Esophagus (tissue), 2 donors: Measurements from ENCODE around the gene GRK6. TPM values are rescaled to one million over a fixed set of nuclear protein-coding genes. Genes with fewer than 3 reads are reported as not detected.

Experiments
- H3K27ac ChIP-seq, 2 donors: one replicate each; pipeline ENCODE4 v1.5.1; 2013; ENCODE audit warnings: low read depth in 2 of 2, mild to moderate bottlenecking in 2 of 2, inconsistent platforms in 1 of 2, low read length in 1 of 2, moderate library complexity in 1 of 2
- H3K27me3 ChIP-seq, 2 donors: one replicate each; pipeline ENCODE4 v1.6.1; 2013; ENCODE audit warnings: low read length in 2 of 2, control low read depth in 1 of 2, mild to moderate bottlenecking in 1 of 2; ENCODE audit not compliant: insufficient read depth in 2 of 2, control insufficient read depth in 1 of 2
- H3K36me3 ChIP-seq, 2 donors: one replicate each; pipeline ENCODE4 v1.6.1; 2013; ENCODE audit warnings: low read length in 1 of 2; ENCODE audit not compliant: control insufficient read depth in 2 of 2, insufficient read depth in 2 of 2
- H3K4me1 ChIP-seq, 2 donors: one replicate each; pipeline ENCODE4 v1.6.1; 2013; ENCODE audit warnings: low read length in 1 of 2; ENCODE audit not compliant: control insufficient read depth in 2 of 2, insufficient read depth in 2 of 2
- H3K4me3 ChIP-seq, 2 donors: one replicate each; pipeline ENCODE4 v1.5.1; 2013; ENCODE audit warnings: low read length in 2 of 2, mild to moderate bottlenecking in 2 of 2, low read depth in 1 of 2, moderate library complexity in 1 of 2
- H3K9me3 ChIP-seq, 2 donors: one replicate each; pipeline ENCODE4 v1.6.1; 2013; ENCODE audit warnings: mild to moderate bottlenecking in 2 of 2, low read depth in 1 of 2, low read length in 1 of 2, moderate library complexity in 1 of 2; ENCODE audit not compliant: control insufficient read depth in 2 of 2, insufficient read depth in 1 of 2
- WGBS, 2 donors: extraction: QIAGEN DNeasy Blood & Tissue Kit; methylation state at CpG; one replicate each; pipeline ENCODE4 v1.1.7; 2013; 5-methylcytosine and 5-hydroxymethylcytosine counted together
- polyA plus RNA-seq, 2 donors: library from polyadenylated mRNA; stranded (reverse); fragments of 200-250 nt; gene quantifications; one replicate each; pipeline ENCODE4 v1.2.3, GENCODE V29; 2013
- donor health status: healthy with polysubstance abuse.
- donor health status: Bipolar disorder and iron deficiency.

GRK6 gene
- polyA plus RNA-seq, 2 donors, result 10.4 to 19.8 TPM

DNA sequence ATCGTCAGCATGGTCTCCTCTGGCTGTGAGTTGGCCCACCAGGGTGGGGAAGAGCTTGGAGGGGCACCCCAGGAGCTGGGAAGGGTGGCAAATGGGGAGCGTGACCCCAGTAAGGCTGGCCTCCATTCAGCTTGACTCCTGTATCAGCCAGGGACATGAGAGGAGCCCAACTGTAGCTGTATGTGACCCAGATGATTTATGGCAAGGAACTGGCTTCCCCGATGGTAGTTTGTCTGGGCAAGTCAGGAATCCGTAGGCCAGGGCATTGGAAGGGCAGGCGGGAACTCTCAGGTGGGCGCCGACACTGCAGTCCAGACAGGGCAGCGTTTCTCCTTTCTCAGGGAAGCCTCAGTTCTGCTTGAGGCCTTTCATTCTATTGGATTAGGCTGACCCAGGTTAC lies 39.9 kb upstream of the GRK6 start:
- 63 to 80% methylated on average over 8 of the region's 8 CpGs for WGBS, 2 donors
- Histone ChIP-seq H3K4me1 (peaks cover 5 to 25% of the 10 kb centered on the region in 2 donors), H3K9me3 (no peaks in the 10 kb centered on the region), H3K27ac (peak overlapping the region in 1 of 2 donors; percentile 8), H3K4me3 (no peak overlapping the region), H3K27me3 (no peaks in the 10 kb centered on the region), H3K36me3 (no peaks in the 10 kb centered on the region)

DNA sequence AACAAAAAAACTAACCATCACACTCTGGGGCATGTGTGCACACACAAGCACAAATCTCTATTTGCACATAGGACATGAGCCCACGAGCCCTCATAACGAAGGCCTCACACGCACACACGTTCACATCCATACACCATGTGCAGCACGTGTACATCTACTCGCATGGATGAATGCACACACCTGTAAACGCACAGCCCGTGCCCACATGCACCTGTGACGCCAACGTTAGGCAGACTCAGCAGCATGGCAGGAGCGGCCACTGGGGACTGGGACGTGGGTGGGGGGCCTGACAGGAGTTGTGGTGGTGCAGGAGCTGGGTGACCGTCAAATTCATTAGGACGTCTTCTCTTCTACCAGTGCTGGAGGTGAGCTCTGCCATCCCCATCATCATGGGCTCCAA lies 39.1 kb upstream of the GRK6 start:
- WGBS, 2 donors, result 79 to 87% methylated on average over 14 of the region's 14 CpGs
- Histone ChIP-seq H3K4me1 (peaks cover 5 to 25% of the 10 kb centered on the region in 2 donors), H3K36me3 (no peaks in the 10 kb centered on the region)

DNA sequence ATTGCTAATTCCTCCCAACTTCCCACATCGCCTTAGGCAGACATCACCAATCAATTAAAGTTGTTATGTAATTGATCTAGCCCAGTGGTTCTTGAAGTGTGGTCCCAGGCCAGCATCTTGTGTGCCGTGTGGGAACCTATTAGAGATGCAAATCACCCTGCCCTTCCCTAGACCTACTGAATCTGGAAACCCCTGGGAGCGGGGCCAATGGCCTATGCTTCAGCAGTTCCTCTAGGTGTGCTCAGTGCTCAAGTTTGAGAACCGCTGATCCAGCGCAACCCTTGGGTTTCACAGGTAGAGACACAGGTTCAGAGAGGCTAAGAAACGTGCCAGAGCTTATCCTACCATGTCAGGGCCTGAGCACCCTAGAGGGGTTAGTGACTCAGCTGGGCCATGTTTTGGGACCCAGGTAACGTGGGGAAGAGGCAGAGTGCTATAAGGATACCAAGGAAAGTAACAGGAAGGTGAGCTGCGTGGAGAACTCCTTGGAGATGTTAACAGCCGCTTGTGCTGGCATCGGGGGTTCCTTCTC lies 37.9 kb upstream of the GRK6 start:
- WGBS, 2 donors, result 53 to 64% methylated on average over 10 of the region's 10 CpGs
- Histone ChIP-seq H3K27me3 (no peaks in the 10 kb centered on the region), H3K4me3 (no peak overlapping the region), H3K36me3 (no peaks in the 10 kb centered on the region), H3K27ac (peak overlapping the region; percentile 95 to 98), H3K4me1 (peaks cover 5 to 25% of the 10 kb centered on the region in 2 donors), H3K9me3 (no peaks in the 10 kb centered on the region)

More for the DNA sequence above, 39.1 kb upstream of the GRK6 start:
- Histone ChIP-seq H3K27me3 (no peaks in the 10 kb centered on the region), H3K9me3 (no peaks in the 10 kb centered on the region), H3K27ac (no peak overlapping the region), H3K4me3 (no peak overlapping the region)

DNA sequence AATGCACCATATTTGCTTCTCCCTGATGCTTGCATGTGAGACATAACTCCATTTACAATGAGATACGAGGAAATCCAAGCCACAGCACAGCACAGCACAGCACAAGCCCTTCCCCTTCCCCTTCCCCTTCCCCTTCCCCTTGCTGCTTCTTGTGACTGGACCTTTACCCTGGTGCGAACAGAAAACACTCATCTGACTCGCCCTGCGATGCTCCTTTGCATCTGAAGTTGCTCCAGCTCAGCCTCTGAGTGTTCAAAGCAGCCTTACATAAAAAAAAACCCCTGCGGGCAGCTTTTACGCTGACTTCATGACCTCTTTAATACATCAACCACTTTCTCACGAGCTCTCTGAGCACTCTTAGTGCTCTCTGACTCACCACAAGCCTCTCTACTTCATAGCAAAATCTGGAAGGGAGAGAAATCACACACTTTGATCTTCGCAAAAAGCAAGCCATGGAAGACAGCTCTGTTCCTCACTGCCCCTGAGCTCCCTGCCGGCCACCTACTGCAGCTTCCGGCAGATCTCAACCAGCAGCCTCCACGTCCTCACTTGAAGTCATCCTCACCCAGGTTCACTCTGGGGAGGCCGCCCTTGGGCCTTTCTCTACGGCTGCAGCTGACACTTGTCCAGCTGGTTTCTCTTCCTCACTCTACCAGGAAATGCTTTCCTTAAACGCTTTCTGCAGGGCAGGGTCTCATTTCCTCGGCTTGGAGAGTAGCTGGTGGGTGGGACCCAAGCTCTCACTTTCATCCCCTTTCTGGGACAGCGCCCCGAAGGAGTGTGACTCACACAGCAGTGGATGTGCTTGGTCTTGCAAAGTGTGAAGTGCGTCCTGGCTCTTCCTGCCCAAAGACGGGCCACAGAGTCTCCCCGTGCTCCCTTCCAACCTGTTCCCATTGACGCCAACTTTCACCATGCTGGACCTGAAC lies 37.0 kb upstream of the GRK6 start:
- H3K27me3 ChIP-seq, result no peaks in the 10 kb centered on the region
- H3K27ac ChIP-seq, result peak overlapping the region; percentile 95 to 98
- 12 to 31% methylated on average over 21 of the region's 21 CpGs for WGBS, 2 donors
- H3K9me3 ChIP-seq, result no peaks in the 10 kb centered on the region
- no peak overlapping the region for H3K4me3 ChIP-seq
- H3K36me3 ChIP-seq, result no peaks in the 10 kb centered on the region
- peaks cover 5 to 25% of the 10 kb centered on the region in 2 donors for H3K4me1 ChIP-seq

DNA sequence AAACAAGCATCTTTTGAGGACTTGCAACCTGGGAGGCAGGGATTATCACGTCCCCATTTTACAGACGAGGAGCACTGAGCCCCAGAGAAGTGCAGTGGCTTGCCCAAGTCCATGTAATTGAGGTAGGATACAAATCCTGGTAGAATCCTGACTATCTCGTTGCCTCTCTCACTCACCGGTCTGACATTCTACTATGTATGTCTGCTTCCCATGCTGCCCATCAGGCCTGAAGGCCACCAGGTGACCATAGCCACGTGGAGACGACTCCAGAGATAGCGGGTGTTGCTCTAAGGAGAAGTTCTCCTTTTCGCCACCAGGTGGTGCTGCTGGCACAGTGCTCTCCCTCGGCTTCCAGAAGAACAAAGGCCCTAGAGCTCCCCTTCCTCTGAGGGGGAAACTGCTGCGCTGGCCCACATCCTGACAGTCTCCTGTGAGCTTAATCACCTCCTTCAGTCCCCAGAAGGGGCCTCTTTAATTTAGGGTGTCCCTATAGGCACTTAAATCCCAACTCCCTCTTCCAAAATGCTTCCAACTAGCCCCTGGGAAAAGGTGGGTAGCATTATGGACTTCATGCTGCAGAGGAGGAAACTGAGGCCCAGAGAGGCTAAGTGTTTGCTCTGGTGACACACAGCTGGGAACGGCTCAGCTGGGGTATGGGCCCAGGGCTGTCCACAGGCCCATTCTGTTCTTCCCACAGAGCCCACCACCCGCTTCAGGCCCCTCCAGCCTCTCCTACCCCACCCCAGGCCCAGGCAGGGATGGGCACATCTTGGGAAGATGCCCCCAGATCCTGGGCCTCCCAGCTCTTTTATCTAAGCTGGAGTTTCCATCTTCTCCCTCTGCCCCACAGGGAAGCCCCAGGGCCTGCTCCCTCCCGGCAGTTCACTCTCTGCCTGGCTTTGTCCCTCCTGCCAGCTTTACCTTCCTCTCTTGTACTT lies 35.8 kb upstream of the GRK6 start:
- 17 to 22% methylated on average over 13 of the region's 13 CpGs for WGBS, 2 donors
- Histone ChIP-seq H3K27ac (peak overlapping the region; percentile 95 to 98), H3K9me3 (no peaks in the 10 kb centered on the region), H3K27me3 (no peaks in the 10 kb centered on the region), H3K36me3 (no peaks in the 10 kb centered on the region), H3K4me3 (no peak overlapping the region), H3K4me1 (peaks cover 5 to 24% of the 10 kb centered on the region in 2 donors)

DNA sequence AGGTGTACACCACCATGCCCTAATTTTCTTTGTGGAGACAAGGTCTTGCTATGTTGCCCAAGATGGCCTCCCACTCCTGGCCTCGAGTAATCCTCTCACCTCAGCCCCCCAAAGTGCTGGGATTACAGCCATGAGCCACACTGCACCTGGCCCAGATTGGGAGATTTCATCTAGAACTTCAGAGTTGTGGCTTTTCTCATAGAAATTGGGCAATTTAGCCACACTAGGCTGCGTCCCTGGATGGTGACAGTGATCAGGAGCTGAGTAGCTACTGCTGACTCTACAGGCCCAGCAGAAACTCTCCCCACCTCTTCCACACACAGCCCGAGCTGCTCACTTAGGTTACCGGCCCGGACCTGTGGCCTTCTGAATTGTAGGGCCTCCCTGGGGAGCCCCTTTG lies 33.7 kb upstream of the GRK6 start:
- WGBS, 2 donors, result 84 to 85% methylated on average over 5 of the region's 5 CpGs
- Histone ChIP-seq H3K9me3 (no peaks in the 10 kb centered on the region), H3K4me3 (no peak overlapping the region), H3K36me3 (no peaks in the 10 kb centered on the region), H3K27ac (no peak overlapping the region), H3K4me1 (peaks cover 0 to 12% of the 10 kb centered on the region in 2 donors), H3K27me3 (no peaks in the 10 kb centered on the region)

DNA sequence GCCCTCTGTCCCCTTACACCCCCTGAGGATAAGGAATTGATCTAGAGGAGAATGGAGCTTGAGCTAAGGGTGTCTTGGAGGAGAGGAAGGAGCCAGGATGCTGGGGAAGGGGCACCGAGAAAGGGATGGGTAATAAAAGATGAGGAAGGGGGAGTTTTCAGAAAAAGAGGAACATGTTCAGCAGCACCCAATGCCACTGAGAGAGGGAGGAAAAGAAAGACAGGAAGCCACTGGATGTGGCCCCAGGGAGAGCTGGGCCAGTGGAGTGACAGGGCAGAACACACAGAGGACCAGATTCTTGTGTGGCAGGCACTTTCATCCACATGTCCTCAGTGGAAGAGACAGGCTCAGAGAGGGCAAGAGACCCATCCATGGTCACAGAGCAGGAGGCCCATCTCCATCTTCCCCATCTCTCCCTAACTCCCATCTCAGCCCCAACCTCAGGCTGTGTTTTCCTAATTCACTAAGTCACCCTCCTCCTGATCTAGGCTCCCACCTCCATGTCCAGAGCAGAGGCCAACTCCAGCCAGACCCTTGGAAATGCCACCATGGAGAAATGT lies 33.2 kb upstream of the GRK6 start:
- Histone ChIP-seq H3K36me3 (no peaks in the 10 kb centered on the region), H3K4me1 (peaks cover 0 to 7% of the 10 kb centered on the region in 2 donors), H3K27me3 (no peaks in the 10 kb centered on the region), H3K9me3 (no peaks in the 10 kb centered on the region), H3K4me3 (no peak overlapping the region), H3K27ac (no peak overlapping the region)
- WGBS, 2 donors, result 91 to 93% methylated on average over 1 of the region's 1 CpG

DNA sequence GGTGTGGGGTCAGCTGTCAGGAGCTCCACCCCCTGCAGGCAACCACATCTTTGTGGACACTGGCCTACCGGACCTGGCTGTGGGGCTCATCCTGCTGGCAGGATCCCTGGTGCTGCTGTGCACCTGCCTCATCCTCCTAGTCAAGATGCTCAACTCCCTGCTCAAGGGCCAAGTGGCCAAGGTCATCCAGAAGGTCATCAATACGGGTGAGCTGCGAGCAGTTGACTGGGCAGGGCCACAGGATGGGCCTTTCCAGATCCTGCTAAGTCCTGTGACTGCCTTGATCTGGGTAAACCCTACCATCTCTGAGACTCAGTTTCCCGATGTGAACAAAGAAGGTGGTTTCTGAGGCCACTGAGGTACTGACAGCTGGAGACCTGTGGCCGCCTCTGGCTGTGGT lies 32.5 kb upstream of the GRK6 start:
- Histone ChIP-seq H3K9me3 (no peaks in the 10 kb centered on the region), H3K36me3 (no peaks in the 10 kb centered on the region), H3K27ac (no peak overlapping the region), H3K4me1 (peaks cover 0 to 3% of the 10 kb centered on the region in 2 donors), H3K27me3 (no peaks in the 10 kb centered on the region), H3K4me3 (no peak overlapping the region)
- WGBS, 2 donors, result 68 to 82% methylated on average over 5 of the region's 5 CpGs

DNA sequence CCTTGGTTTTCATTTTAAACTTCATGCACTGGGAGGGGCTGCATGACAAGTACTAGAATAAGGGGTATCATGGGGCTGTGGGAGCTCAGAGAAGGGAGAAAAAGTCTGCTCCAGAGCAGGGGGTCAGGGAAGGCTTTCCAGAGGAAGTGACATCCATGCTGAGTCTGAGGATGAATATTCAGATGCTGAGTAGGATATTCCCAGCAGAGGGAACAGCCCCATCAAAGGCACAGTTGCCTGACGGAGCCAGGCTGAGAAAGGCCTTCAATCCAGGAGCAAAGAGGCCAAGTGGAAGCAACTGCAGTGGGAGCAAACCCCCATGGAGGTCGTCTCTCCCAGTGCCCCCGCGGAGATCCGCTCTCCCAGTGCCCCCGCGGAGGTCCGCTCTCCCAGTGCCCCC lies 30.4 kb upstream of the GRK6 start:
- H3K4me3 ChIP-seq, result no peak overlapping the region
- WGBS, 2 donors, result 60 to 70% methylated on average over 8 of the region's 8 CpGs
- no peaks in the 10 kb centered on the region for H3K9me3 ChIP-seq
- peaks cover 4% of the 10 kb centered on the region in 2 donors for H3K4me1 ChIP-seq
- H3K36me3 ChIP-seq, result no peaks in the 10 kb centered on the region
- H3K27ac ChIP-seq, result no peak overlapping the region
- no peaks in the 10 kb centered on the region for H3K27me3 ChIP-seq
